HepG2 (cell line): ENCODE data around the gene WNK2. TPM values are rescaled to one million over a fixed set of nuclear protein-coding genes. Genes with fewer than 3 reads are reported as not detected.
A peak's percentile ranks its signal among the peaks of the same experiment; 100 is the strongest.

Source experiments
- BCL3 ChIP-seq: sonication (generic); formaldehyde crosslinking; IDR thresholded peaks from 2 replicates; pipeline ENCODE4 v1.5.1; 2020; ENCODE audit warnings: mild to moderate bottlenecking, missing genetic modification reagents, moderate library complexity
- DDIT3 ChIP-seq: sonication (generic); formaldehyde crosslinking; IDR thresholded peaks from 2 replicates; pipeline ENCODE4 v1.4.0; 2020; ENCODE audit warnings: mild to moderate bottlenecking, missing genetic modification reagents
- EEA1 ChIP-seq: sonication (generic); formaldehyde crosslinking; IDR thresholded peaks from 2 replicates; pipeline ENCODE4 v1.5.1; 2020; ENCODE audit warnings: mild to moderate bottlenecking, missing genetic modification reagents, borderline replicate concordance
- HCFC1 ChIP-seq: fragments of 150-350 bp; IDR thresholded peaks from 2 replicates; pipeline ENCODE4 v1.6.1; 2014; ENCODE audit warnings: low read depth, low read length
- PHF8 ChIP-seq: sonication (generic); formaldehyde crosslinking; IDR thresholded peaks from 2 replicates; pipeline ENCODE4 v1.5.0; 2020; ENCODE audit warnings: missing genetic modification reagents
- PLSCR1 ChIP-seq: sonication (generic); formaldehyde crosslinking; IDR thresholded peaks from 2 replicates; pipeline ENCODE4 v1.5.0; 2020; ENCODE audit warnings: missing genetic modification reagents, mild to moderate bottlenecking, borderline replicate concordance
- POLR2AphosphoS2 ChIP-seq: IDR thresholded peaks from 2 replicates; pipeline ENCODE4 v1.6.1; 2011; ENCODE audit warnings: low read depth, low read length, improper control_type of control experiment
- SNAPC4 ChIP-seq: sonication (generic); formaldehyde crosslinking; IDR thresholded peaks from 2 replicates; pipeline ENCODE4 v1.4.0; 2020; ENCODE audit warnings: mild to moderate bottlenecking, missing genetic modification reagents
- SP4 ChIP-seq: sonication (generic); formaldehyde crosslinking; IDR thresholded peaks from 2 replicates; pipeline ENCODE4 v1.8.1; 2023; ENCODE audit warnings: mild to moderate bottlenecking, missing genetic modification reagents
- ZFX ChIP-seq: sonication (generic); formaldehyde crosslinking; IDR thresholded peaks from 2 replicates; pipeline ENCODE4 v1.4.0; 2020; ENCODE audit warnings: mild to moderate bottlenecking, low read depth, missing genetic modification reagents, moderate library complexity
- ZNF121 ChIP-seq: sonication (generic); formaldehyde crosslinking; IDR thresholded peaks from 2 replicates; pipeline ENCODE4 v1.5.0; 2020; ENCODE audit warnings: mild to moderate bottlenecking, missing genetic modification reagents
- ZNF263 ChIP-seq: sonication (generic); formaldehyde crosslinking; IDR thresholded peaks from 2 replicates; pipeline ENCODE4 v1.4.0; 2020; ENCODE audit warnings: missing genetic modification reagents
- ZNF33A ChIP-seq: sonication (generic); formaldehyde crosslinking; IDR thresholded peaks from 2 replicates; pipeline ENCODE4 v1.5.1; 2020; ENCODE audit warnings: missing genetic modification reagents, mild to moderate bottlenecking, moderate library complexity, borderline replicate concordance
- ZNF556 ChIP-seq: sonication (generic); formaldehyde crosslinking; IDR thresholded peaks from 2 replicates; pipeline ENCODE4 v1.4.0; 2020; ENCODE audit warnings: mild to moderate bottlenecking, missing genetic modification reagents, borderline replicate concordance
- ZNF564 ChIP-seq: sonication (generic); formaldehyde crosslinking; IDR thresholded peaks from 2 replicates; pipeline ENCODE4 v1.8.1; 2023; ENCODE audit warnings: mild to moderate bottlenecking, missing genetic modification reagents
- ZNF569 ChIP-seq: sonication (generic); formaldehyde crosslinking; IDR thresholded peaks from 2 replicates; pipeline ENCODE4 v1.5.0; 2020; ENCODE audit warnings: mild to moderate bottlenecking, missing genetic modification reagents, moderate library complexity, borderline replicate concordance
- ZNF749 ChIP-seq: sonication (generic); formaldehyde crosslinking; IDR thresholded peaks from 2 replicates; pipeline ENCODE4 v1.8.0; 2022; ENCODE audit warnings: mild to moderate bottlenecking, missing genetic modification reagents, moderate library complexity, borderline replicate concordance
- ZXDC ChIP-seq: sonication (generic); formaldehyde crosslinking; IDR thresholded peaks from 2 replicates; pipeline ENCODE4 v1.5.0; 2020; ENCODE audit warnings: mild to moderate bottlenecking, missing genetic modification reagents
- polyA plus RNA-seq, 8 experiments: library from polyadenylated mRNA; depleted of rRNA in 3 of 8; stranded (reverse) in 7 of 8; unstranded in 1 of 8; fragments of >200 nt; fragmentation: Illumina TruSeq in 4 of 8; extraction: Trizol in 4 of 8; gene quantifications; 2 replicates each; pipeline versions ENCODE4 v1.2.1 to v1.2.3, GENCODE V29; 2011 to 2016; ENCODE audit warnings: low read depth in 4 of 8, missing spikeins in 1 of 8, mixed read lengths in 1 of 8; ENCODE audit not compliant: insufficient read depth in 1 of 8
- total RNA-seq, 5 experiments: library from RNA; depleted of rRNA; stranded (reverse); fragments of >200 nt; fragmentation: Illumina TruSeq; extraction: Trizol; gene quantifications; 2 replicates each; pipeline ENCODE4 v1.2.3, GENCODE V29; 2016; ENCODE audit warnings: low read depth in 1 of 5

Gene WNK2
- total and polyA plus RNA-seq, 2 of the 13 experiments (the other 11 are each of a cell fraction or from before 2014, with no cell fraction given), result 10.5 to 12.0 TPM

- TF ChIP-seq ZFX (CRISPR knock-in tag) (0 out of 2 replicates have a peak, but pooled peaks have one; percentile 11), ZNF564 (CRISPR knock-in tag) (peak; percentile 9; the same call in 1 of the 2 replicates), SP4 (peak; percentile 10; the same call in 1 of the 2 replicates), PHF8 (CRISPR knock-in tag) (peak; percentile 19; the same call in 1 of the 2 replicates), POLR2AphosphoS2 (no peak), PLSCR1 (CRISPR knock-in tag) (no peak), ZXDC (CRISPR knock-in tag) (no peak), DDIT3 (CRISPR knock-in tag) (no peak), ZNF749 (CRISPR knock-in tag) (0 out of 2 replicates have a peak, but pooled peaks have one; percentile 5), SNAPC4 (CRISPR knock-in tag) (no peak), ZNF33A (CRISPR knock-in tag) (no peak), ZNF569 (no peak), BCL3 (CRISPR knock-in tag) (peak; percentile 62; the same call in 1 of the 2 replicates), ZNF121 (CRISPR knock-in tag) (peak; percentile 97), EEA1 (CRISPR knock-in tag) (peak; percentile 16; the same call in 1 of the 2 replicates), HCFC1 (no peak), ZNF263 (CRISPR knock-in tag) (no peak), ZNF556 (CRISPR knock-in tag) (no peak)
Observed at GRCh38 chr9:93184432-93185265, 710 bp downstream of the WNK2 start (continued).
